ENCODE measurements around the gene NMU. TPM values are rescaled to one million over a fixed set of nuclear protein-coding genes. Genes with fewer than 3 reads are reported as not detected.

The NMU gene
- total RNA-seq, 2 experiments from 2014 or later, result not detected

DNA sequence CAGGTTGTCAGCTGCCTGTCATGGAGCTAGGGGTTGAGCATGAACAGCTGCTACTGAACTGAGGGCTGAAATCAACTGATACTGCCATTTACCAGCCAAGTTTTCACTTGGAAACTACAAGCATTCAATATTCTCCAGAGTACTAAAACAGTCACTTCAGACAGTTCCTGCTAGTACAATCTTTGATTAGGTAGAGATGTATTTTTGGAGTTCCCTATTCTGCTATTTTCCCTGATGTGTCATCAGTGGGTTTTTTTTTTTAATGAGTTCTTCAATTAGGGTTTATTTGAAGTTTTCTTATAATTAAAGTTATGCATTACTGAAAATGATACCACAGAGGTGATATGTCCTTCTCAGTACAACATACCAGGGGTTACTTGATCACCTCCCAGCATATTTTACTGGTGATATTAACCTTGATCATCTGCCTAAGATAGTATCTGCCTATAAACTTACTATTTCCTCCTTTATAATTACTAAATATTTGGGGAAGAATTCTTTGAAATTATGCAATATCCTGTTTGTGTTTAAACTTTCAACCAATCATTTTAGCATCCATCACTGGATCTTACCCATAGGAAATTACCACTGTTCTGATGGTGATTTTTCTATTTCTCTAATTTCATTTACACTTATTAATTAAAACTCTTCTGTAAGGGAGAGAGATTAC lies 57.6 kb downstream of the NMU start:
- H2AFZ ChIP-seq (ENCODE audit: low read length), result no peak overlapping the region
- no peak for DNase-seq (ENCODE audit: low spot score)
- intact Hi-C loops (cut with micrococcal nuclease; ENCODE audit: unreplicated experiment), result no loop called here
- no peak for TF ChIP-seq EZH2phosphoT487 (IDR thresholded peaks at IDR 0.05; ENCODE audit: borderline replicate concordance, low read depth, low read length)
- TF ChIP-seq, protein P1, sequence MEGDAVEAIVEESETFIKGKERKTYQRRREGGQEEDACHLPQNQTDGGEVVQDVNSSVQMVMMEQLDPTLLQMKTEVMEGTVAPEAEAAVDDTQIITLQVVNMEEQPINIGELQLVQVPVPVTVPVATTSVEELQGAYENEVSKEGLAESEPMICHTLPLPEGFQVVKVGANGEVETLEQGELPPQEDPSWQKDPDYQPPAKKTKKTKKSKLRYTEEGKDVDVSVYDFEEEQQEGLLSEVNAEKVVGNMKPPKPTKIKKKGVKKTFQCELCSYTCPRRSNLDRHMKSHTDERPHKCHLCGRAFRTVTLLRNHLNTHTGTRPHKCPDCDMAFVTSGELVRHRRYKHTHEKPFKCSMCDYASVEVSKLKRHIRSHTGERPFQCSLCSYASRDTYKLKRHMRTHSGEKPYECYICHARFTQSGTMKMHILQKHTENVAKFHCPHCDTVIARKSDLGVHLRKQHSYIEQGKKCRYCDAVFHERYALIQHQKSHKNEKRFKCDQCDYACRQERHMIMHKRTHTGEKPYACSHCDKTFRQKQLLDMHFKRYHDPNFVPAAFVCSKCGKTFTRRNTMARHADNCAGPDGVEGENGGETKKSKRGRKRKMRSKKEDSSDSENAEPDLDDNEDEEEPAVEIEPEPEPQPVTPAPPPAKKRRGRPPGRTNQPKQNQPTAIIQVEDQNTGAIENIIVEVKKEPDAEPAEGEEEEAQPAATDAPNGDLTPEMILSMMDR (conservative IDR thresholded peaks at IDR 0.05; ENCODE audit: low read length), result no peak
- H3K4me1 ChIP-seq (ENCODE audit: insufficient read depth, low read length, poor library complexity, severe bottlenecking), result no peaks in the 10 kb centered on the region
- H3K36me3 ChIP-seq (ENCODE audit: insufficient read depth, low read length), result no peaks in the 10 kb centered on the region
- ChIA-PET CTCF (ENCODE audit: unreplicated experiment) (no interaction called here), POLR2A (no interaction called here)
- H3K27ac ChIP-seq (ENCODE audit: low read depth, low read length, poor library complexity, severe bottlenecking), result no peak overlapping the region
- no peaks in the 10 kb centered on the region for H4K20me1 ChIP-seq (ENCODE audit: insufficient read depth, low read length)
- BruUV-seq (replicated peaks), result no TSS peak
- H3K79me2 ChIP-seq (ENCODE audit: insufficient read depth, low read depth, low read length), result no peaks in the 10 kb centered on the region
- H3K9me2 ChIP-seq (ENCODE audit: insufficient read depth, low read length), result no peaks in the 10 kb centered on the region
- H3K4me3 ChIP-seq (ENCODE audit: low read depth, low read length, poor library complexity, severe bottlenecking), result no peak overlapping the region
- no peak overlapping the region for H3K4me2 ChIP-seq (ENCODE audit: low read length)
- no peaks in the 10 kb centered on the region for H3K9me3 ChIP-seq (ENCODE audit: low read length)

DNA sequence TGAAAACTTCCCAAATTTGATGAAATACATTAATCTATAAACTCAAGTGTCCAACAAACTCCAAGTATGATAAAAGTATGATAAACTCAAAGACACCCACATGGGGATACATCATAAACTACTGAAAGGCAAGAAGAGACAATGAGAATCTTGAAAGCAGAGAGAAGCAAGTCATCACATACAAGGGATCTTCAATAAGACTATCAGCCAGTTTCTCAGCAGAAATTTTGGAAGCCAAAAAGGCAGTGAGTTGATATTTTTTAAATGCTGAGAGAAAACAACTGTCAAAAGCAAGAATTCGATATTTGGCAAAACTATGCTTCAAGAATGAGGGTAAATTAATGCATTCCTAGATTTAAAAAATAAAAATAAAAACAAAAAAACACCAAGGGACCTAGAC lies 60.6 kb downstream of the NMU start:
- CTCF ChIA-PET (ENCODE audit: unreplicated experiment), result no interaction called here
- H2AFZ ChIP-seq (ENCODE audit: low read length), result no peak overlapping the region
- BruUV-seq (replicated peaks), result no TSS peak
- no peak overlapping the region for H3K4me3 ChIP-seq (ENCODE audit: low read depth, low read length, poor library complexity, severe bottlenecking)
- no peaks in the 10 kb centered on the region for H3K36me3 ChIP-seq (ENCODE audit: insufficient read depth, low read length)
- no peaks in the 10 kb centered on the region for H4K20me1 ChIP-seq (ENCODE audit: insufficient read depth, low read length)
- H3K79me2 ChIP-seq (ENCODE audit: insufficient read depth, low read depth, low read length), result no peaks in the 10 kb centered on the region
- H3K9me2 ChIP-seq (ENCODE audit: insufficient read depth, low read length), result no peaks in the 10 kb centered on the region
- H3K4me2 ChIP-seq (ENCODE audit: low read length), result no peak overlapping the region
- H3K4me1 ChIP-seq (ENCODE audit: insufficient read depth, low read length, poor library complexity, severe bottlenecking), result no peaks in the 10 kb centered on the region
- POLR2A ChIA-PET, result no interaction called here
- H3K9me3 ChIP-seq (ENCODE audit: low read length), result no peaks in the 10 kb centered on the region
- no peak overlapping the region for H3K27ac ChIP-seq (ENCODE audit: low read depth, low read length, poor library complexity, severe bottlenecking)
- TF ChIP-seq EZH2phosphoT487 (IDR thresholded peaks at IDR 0.05; ENCODE audit: borderline replicate concordance, low read depth, low read length), result no peak
- TF ChIP-seq, protein P1 (conservative IDR thresholded peaks at IDR 0.05; ENCODE audit: low read length), result no peak
- DNase-seq (ENCODE audit: low spot score), result no peak
- intact Hi-C loops (cut with micrococcal nuclease; ENCODE audit: unreplicated experiment), result no loop called here

DNA sequence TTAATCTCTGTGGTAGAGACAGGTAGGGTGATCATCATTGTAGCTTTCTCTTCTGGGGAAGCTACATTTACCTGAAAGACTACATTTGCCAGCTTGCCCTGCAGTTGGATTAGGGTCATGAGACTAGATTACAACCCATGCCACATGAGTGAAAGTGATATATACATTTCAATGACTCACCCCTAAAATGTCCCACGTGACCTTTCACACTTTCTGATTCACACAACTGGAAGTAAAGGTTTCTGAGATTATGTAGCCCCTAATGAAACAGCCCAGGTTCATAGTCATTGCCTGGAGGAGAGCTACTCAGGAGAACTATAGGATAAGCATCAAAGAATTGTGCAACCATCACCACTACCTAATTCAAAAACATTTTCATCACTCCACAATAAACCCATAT lies 61.8 kb downstream of the NMU start:
- Histone ChIP-seq H3K4me2 (ENCODE audit: low read length) (no peak overlapping the region), H3K27ac (ENCODE audit: low read depth, low read length, poor library complexity, severe bottlenecking) (no peak overlapping the region), H3K4me3 (ENCODE audit: low read depth, low read length, poor library complexity, severe bottlenecking) (no peak overlapping the region), H3K79me2 (ENCODE audit: insufficient read depth, low read depth, low read length) (no peaks in the 10 kb centered on the region), H4K20me1 (ENCODE audit: insufficient read depth, low read length) (no peaks in the 10 kb centered on the region), H3K9me2 (ENCODE audit: insufficient read depth, low read length) (no peaks in the 10 kb centered on the region), H3K9me3 (ENCODE audit: low read length) (no peaks in the 10 kb centered on the region), H3K4me1 (ENCODE audit: insufficient read depth, low read length, poor library complexity, severe bottlenecking) (no peaks in the 10 kb centered on the region), H3K36me3 (ENCODE audit: insufficient read depth, low read length) (no peaks in the 10 kb centered on the region), H2AFZ (ENCODE audit: low read length) (no peak overlapping the region)
- TF ChIP-seq, protein P1 (conservative IDR thresholded peaks at IDR 0.05; ENCODE audit: low read length), result no peak
- TF ChIP-seq EZH2phosphoT487 (IDR thresholded peaks at IDR 0.05; ENCODE audit: borderline replicate concordance, low read depth, low read length), result no peak
- ChIA-PET CTCF (ENCODE audit: unreplicated experiment) (no interaction called here), POLR2A (interaction anchor here (0.6 kb wide), 1 partner anchor 11 kb away, joined by 3 read pairs; no protein-coding TSS in a partner anchor)
- intact Hi-C loops (cut with micrococcal nuclease; ENCODE audit: unreplicated experiment), result no loop called here
- no TSS peak for BruUV-seq (replicated peaks)
- no peak for DNase-seq (ENCODE audit: low spot score)

Data from OCI-LY7 (cell line).